HG02973 (cell line): ENCODE measurements around the gene CEBPE.

Experiments used
- ATAC-seq: cut with Tn5 transposase; IDR thresholded peaks from one replicate; pipeline ENCODE4 v1.9.1; 2021; ENCODE audit warnings: moderate library complexity; ENCODE audit not compliant: unreplicated experiment

The CEBPE gene

DNA sequence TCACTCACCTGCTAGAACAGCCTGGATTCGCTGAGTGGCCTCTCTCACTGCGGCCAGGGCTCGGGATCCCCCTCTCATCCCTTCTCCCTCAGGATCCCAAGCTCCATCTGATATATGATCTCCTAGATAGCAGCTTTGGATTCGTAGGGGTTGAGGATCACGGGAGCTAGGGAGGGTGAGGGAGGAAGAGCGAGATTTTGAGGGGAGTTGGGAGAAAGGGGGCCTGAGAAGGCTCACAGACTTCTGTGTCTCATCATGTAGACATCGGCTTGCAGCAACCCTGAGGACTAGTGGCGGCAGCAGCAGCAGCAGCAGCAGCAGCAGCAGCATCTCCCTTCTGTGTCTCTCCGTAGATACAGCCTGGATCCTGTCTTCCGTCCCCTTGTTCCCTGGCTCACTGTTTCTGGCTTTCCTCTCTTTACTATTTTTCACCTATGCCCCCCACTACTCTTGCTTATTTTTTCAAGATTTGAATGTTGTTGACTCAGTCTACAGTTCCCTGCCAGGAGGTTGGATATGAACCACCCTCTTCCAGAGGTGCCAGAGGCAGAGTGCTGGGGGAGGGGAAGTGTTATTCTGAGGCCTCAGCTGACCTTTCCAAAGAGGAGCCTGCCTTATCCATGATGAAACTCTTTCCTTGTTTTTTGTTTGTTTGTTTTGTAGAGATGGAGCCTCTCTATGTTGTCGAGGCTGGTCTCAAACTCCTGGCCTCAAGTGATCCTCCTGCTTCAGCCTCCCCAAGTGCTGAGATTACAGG, 14.3 kb downstream of the CEBPE start, which contains the start of gene CIROP:
Gene CIROP (minus strand): TSS at position 399 of the 757 bp plus-strand sequence. CDS start 69 bp downstream, at position 330.
- ATAC-seq: no peak

DNA sequence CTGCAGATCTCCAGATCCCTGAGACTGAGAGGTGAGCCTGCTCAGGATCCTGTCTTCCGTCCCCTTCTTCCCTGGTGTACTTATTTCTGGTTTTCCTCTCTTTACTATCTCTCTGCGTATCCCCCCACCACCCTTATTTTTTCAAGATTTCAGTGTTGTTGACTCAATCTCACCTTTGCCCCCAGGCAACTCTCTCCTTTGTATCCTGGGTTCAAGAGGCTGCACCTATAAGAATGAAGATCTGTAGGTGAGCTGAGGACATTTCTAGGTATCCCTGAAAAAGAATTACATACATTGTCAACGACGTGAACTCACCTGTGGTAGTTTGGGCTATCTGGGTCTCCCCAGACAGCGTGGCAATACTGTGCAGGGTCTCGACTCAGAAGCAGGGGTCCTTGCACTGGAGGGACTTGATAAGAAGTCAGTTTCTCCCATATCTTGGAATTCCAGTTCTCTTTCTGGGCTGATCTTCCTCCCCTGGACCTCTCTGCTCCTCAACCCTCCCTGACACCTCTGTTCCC, 14.9 kb downstream of the CEBPE start:
- ATAC-seq: no peak

DNA sequence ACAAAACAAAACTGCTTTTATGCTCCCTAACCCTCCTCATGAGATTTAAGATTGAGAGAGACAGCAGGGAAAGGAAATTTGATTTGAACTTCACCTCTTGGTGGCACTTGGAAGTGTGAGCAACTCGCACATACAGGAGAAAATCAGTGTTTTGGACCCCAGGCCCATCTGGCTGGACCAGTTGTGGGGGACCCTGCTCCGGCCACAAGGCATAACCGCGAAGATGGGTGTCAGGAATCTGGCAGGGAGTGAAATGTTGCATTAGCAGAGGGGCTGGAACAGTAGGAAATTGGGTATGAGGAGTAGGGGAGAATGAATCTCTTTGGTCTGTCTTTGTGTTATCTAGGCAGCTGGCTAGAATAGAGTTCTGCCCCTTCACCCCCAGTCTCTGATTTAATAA, 15.5 kb downstream of the CEBPE start:
- no peak for ATAC-seq

GRCh38 chr14:23102801-23103200, 16.3 kb downstream of the CEBPE start:
- no peak for ATAC-seq

DNA sequence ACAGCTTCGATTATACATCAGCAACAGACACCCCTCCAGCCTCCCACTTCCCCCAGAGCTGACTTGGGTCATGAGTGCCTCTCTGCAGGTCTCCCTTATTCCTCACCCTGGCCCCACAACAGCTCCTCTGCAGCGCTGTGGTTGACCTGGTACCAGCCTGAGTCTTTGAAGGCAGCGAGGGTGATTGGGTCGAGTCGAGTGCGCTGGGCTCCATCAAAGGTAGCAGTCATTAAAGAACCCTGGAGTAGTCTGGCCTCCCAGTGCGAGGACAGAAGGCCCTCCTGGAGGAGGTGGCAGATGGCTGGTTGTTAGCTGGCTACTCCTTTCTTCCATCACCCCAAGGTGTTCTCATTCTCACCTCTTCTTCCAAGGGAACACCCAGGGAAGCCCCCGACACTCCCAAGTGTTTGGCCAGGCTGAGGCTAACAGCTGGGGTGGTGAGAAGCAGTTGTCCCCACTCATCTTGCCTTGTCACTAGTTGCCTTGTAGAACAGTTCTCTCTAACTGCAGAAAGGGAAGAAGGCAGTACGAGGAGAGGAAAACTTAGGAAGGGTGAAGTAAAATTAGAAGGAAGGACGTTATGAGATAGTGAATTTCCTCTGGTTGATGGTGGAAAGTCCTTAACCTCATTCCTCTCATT, 16.9 kb downstream of the CEBPE start:
- ATAC-seq: no peak

- no peak for ATAC-seq
Measured at GRCh38 chr14:23101213-23101970, 17.7 kb downstream of the CEBPE start.

DNA sequence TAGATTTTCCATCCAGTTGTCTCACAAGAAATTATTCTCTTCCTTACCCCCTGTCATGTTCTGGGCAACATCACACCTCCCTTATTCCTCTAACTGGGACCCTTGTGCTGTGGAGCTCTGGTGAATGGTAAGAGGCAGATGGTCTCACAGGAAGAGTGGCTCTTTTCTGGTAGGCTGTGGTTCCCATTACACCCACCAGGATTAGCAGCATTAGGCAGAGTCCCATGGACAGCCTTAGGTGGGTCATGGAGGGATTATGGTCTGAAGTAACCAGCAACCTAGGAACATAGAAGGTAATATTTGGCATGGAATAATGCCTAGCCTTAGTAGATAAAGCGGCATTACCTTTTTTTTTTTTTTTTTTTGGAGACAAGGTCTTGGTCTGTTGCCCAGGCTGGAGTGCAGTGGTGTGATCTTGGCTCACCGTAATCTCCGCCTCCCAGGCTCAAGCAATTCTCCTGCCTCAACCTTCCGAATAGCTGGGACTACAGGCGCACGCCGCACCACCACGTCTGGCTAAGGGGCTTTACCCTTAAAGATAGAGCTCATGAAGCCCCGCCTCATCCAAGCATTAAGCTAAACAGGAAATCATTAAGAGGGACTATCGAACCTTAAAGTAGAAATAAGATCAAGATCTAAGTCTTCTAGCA, 19.7 kb downstream of the CEBPE start:
- no peak for ATAC-seq

DNA sequence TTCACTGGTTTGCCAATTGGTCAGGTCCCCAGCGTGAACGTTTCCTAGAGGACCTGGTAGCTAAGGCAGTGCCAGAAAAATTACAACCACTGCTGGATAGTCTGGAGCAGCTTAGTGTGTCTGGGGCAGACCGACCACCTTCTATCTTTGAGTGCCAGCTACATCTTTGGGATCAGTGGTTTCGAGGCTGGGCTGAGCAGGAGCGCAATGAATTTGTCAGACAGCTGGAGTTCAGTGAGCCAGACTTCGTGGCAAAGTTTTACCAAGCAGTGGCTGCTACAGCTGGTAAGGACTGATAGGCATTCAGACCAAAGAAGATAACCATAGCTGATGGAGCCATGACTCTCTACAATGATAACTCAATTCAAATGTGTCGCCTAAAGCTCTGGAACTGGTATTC, 21.3 kb downstream of the CEBPE start:
- ATAC-seq: no peak

DNA sequence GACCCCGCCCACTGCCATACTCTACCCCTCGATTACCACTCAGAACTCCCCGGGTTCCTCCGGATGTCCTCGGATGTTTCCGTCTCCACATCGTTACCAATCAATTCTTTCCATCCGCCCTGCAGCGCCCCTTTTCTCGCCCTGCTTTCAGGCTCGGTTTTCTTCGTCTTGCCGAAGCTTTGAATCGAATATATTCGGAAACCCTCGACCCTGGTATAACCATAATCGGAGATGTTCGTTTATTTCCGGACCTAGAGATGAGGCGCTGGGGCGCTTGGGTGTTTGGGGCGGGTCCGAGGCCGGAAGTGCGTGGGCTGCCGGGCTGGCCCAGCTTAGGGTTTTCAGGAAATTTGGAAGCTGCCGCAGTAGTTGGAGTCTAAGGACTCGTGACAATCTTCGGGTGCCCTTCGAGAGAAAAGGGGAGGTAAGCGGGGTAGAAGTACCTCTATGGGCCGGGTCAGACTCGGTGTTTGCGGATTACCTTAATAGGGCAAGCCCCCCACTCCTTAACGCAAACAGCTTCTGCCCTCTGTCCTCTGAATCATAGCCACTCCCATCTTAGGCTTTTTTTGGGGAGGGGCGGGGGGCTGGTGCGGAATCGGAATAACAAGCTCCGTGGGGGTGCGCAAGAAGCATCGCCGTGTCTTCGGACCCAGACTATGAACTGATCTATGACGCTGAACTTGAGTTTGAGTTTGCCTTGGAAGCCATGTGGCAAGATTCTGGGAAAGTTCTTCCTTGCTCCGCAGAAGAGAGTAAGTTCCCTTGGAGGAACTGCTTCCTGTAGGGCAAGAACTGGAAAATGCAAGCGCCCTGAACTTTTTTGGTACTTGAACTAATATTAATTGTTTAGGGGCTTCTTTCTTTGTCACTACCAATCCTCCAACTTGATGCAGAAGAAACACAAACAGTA, 23.6 kb downstream of the CEBPE start, which contains the start of gene C14orf119:
Gene C14orf119 (plus strand): TSS at position 310 of the 913 bp plus-strand sequence. CDS start 2,154 bp downstream, outside the sequence.
- ATAC-seq: peak; percentile 89

DNA sequence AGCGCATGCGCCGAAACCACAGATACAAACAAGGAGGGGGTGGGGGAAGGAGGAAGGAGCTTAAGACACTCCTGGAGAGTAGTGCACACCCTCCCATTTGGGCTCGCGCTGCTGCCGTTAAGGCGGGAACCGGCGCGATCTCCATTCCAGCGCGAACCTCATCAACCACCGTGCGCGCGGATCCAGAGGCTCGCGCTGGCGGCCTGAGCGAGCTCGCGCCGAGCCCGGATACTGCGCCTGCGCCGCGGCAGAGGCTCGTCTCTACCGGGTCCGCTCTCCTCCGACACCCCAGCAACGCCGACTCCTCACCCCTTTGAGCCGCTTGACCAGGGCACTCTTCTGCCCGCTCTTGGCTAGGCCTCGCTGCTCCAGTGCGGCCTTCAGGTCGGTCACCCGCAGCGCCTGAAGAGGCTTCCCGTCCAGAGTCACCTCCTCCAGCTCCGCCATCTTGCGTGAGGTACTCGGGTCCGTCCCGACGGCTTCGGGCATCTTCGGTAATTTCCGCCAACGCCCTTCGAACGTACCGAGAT, 24.3 kb downstream of the CEBPE start, which contains the start of gene ACIN1:
Gene ACIN1 (minus strand): TSS at position 471 of the 530 bp plus-strand sequence. CDS start 24 bp downstream, at position 447.
- peak; percentile 22 for ATAC-seq

DNA sequence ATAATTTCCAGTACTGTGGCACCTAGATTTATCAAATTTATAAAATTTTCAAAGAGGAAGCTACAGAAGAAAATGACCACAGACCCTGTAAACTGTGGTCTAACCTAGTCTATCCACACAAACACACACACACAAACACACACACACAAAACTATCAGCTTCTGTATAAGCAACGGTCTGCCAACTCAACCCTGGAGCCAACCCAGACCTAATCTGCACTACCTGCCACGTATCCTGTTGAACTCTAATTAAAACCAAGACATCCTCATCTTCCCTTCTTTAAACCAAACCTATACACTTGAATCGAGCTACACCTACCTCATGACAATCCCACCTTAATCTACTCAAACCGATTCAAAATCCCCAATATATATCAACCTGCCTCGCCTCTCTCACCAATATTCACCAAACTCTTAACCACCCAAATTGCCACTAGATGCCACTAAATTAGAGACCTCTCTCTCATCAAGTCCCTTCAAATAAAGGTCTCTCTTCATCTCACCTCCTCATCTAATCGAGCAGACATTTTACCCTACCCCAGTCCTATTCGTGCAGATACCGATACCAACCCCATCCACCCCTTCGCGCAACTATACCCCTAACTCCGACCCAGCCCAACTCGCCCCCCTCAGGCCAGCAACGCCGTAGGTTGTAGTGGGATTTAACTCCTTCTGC, 24.9 kb downstream of the CEBPE start:
- ATAC-seq: no peak

- no peak for ATAC-seq
Measured at GRCh38 chr14:23093526-23093925, 25.5 kb downstream of the CEBPE start.

- no peak for ATAC-seq
Measured at GRCh38 chr14:23093104-23093503, 26.0 kb downstream of the CEBPE start.

DNA sequence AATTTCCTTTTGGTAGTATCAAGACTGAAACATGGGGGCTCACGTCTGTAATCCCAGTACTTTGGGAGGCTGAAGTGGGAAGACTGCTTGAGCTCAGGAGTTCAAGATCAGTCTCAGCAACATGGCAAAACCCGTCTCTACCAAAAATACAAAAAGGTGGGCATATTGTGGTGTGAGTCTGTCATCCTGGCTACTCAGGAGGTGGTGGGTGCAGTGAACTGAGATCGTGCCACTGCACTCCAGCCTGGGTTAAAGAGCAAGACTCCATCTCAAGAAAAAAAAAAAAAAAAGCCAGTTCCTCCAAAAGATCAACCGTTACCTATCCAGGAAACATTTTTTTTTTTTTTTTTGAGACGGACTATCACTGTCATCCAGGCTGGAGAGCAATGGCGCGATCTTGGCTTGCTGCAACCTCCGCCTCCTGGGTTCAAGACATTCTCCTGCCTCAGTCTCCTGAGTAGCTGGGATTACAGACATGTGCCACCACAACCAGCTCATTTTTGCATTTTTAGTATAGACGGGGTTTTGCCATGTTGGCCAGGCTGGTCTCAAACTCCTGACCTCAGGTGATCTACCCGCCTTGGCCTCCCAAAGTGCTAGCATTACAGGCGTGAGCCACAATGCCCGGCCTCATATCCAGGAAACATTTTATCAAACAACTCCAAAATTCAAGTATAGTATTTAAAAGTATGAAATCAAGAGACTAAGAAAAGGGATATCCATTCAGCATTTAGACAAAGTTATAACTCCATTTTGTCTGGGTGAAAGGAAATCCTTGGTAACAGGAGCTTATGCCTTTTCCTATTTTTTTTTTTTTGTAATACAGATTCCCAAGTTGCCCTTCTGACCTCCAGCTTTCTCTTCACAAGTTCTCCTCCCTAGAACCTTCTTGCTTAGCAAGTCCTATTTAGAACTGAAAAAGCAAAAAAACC, 27.5 kb downstream of the CEBPE start:
- no peak for ATAC-seq

DNA sequence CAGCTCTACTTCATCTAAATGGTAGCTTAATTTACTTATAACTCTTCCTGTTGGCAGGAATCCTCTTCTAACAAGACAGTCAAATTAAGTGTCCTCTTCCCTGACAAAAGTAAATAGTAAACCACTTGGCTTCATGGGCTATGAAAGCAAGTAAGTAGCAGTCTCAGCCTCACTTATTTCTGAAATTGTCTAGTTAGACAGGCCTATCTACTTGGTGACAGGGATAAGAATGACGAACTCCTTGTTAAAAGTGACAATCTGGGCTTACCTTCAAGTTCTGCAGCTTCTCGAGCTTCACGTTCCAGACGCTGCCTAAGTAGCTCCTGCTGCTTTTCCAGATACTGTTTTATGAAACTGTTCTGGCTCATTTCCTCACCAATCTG, 28.8 kb downstream of the CEBPE start:
- no peak for ATAC-seq

DNA sequence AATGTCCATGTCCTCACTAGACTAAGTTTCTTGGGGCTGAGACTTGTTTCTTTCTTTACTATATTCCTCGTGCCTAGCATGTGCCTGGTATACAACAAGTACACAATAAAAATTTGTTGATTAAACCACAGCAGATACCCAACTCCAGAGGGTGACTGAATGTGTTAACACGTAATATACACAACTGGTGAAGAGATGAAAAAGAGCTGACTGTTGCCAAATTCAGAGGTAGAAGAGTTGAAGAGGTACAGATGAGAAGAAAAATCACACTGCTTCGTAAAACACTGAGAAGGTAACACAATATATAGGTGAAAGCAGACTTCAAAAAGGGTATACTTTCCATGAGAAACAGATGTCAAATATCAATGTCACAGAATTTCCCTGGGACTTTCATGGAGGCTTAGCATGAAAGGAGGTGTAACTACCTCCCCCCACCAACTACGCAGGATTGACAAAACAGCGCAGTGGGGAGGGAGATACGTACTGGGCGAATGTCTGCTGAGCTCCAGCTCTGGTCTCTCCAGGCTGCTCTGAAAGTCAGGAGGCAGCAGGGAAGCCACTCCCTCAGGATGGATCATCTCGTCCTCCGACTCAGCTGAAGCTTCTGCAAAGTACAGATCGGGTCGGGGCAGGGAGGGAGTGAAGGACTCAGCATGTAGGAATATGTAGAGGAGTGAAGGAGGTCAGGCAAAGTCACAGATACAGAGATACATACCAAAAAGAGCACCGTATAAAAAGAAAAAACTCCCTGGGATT, 29.4 kb downstream of the CEBPE start:
- ATAC-seq: no peak

GRCh38 chr14:23086565-23086964, 32.5 kb downstream of the CEBPE start:
- ATAC-seq: no peak
